ENCODE measurements around the gene COX20. TPM values are rescaled to one million over a fixed set of nuclear protein-coding genes. Genes with fewer than 3 reads are reported as not detected.

Gene COX20
- total RNA-seq, 1 experiment from 2014 or later, result 38.0 TPM

DNA sequence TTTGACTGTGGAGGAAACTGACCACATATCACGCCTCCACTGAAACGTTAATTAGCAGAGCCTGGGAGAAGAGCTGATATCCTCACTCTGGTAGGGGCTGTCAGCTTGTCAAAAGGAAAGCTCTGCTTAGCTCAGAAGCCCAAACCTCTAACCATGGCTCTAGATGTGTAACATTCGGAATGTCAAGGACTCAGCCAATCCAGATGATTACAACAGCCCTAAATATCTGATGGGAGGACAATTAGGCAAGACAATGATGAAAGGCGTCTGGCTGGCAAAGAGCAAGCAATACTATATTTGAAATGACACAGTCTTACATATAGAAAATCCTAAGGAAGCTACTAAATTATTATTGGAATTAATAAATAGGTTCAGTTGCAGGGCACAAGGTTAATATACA, 45.7 kb upstream of the COX20 start:
- Histone ChIP-seq H3K4me1 (ENCODE audit: insufficient read depth, low read length) (no peaks in the 10 kb centered on the region), H3K9me3 (ENCODE audit: control insufficient read depth, low read depth, low read length) (no peaks in the 10 kb centered on the region), H3K4ac (ENCODE audit: low read depth, low read length) (no peak overlapping the region), H4K8ac (replicated peaks; ENCODE audit: insufficient read length, low read depth, low read length) (no peak overlapping the region), H3K79me2 (ENCODE audit: insufficient read depth, low read length) (no peaks in the 10 kb centered on the region), H2AFZ (ENCODE audit: low read length) (no peak overlapping the region), H3K23ac (ENCODE audit: insufficient read length, low read depth, low read length) (no peak overlapping the region), H3K18ac (ENCODE audit: insufficient read length, low read depth, low read length) (no peak overlapping the region), H3K27me3 (ENCODE audit: insufficient read depth, low read length) (no peaks in the 10 kb centered on the region), H4K91ac (ENCODE audit: insufficient read length, low read depth, low read length) (no peak overlapping the region), H3K27ac (ENCODE audit: insufficient read length, low read depth, low read length) (no peak overlapping the region), H3K56ac (ENCODE audit: insufficient read length, low read depth, low read length) (no peak overlapping the region), H2BK20ac (ENCODE audit: low read depth, low read length, poor library complexity, severe bottlenecking) (no peak overlapping the region), H4K5ac (ENCODE audit: insufficient read length, low read depth, low read length) (no peak overlapping the region), H2BK12ac (ENCODE audit: insufficient read length, low read depth, low read length) (no peak overlapping the region), H3K4me2 (ENCODE audit: insufficient read depth, insufficient read length, low read length) (no peak overlapping the region), H3K14ac (ENCODE audit: insufficient read depth, low read length) (no peak overlapping the region), H2BK5ac (ENCODE audit: insufficient read length, low read length) (no peak overlapping the region), H2AK5ac (ENCODE audit: insufficient read length, low read length) (no peak overlapping the region), H4K20me1 (ENCODE audit: control insufficient read depth, insufficient read depth, insufficient read length) (no peaks in the 10 kb centered on the region), H3K9ac (ENCODE audit: extremely low read depth, insufficient read length, low read length) (no peak overlapping the region), H2BK15ac (ENCODE audit: low read depth, low read length) (no peak overlapping the region), H3K23me2 (ENCODE audit: insufficient read length, low read depth, low read length, poor library complexity, severe bottlenecking) (no peaks in the 10 kb centered on the region), H3K79me1 (ENCODE audit: insufficient read depth, low read depth, low read length, poor library complexity, severe bottlenecking) (no peaks in the 10 kb centered on the region), H3T11ph (ENCODE audit: low read length) (no peak overlapping the region), H2BK120ac (ENCODE audit: low read depth, low read length, poor library complexity, severe bottlenecking) (no peak overlapping the region)
- H3K36me3 Mint-ChIP-seq (ENCODE audit: insufficient read depth in 1 of 3, low read depth in 3 of 3), result no peaks in the 10 kb centered on the region
- no peak overlapping the region for H3K27ac Mint-ChIP-seq
- no peak for DNase-seq
- H3K4me1 Mint-ChIP-seq, result peaks cover 21 to 22% of the 10 kb centered on the region in 2 experiments
- no peaks in the 10 kb centered on the region for H3K27me3 Mint-ChIP-seq (ENCODE audit: low read depth)
- WGBS (ENCODE audit: extremely low coverage, insufficient read length, low lambda C conversion rate), result no CpG with 5 or more reads among the region's 4 CpGs
- TF ChIP-seq CTCF (conservative IDR thresholded peaks at IDR 0.05), result no peak
- H3K4me3 Mint-ChIP-seq, result no peak overlapping the region
- no peaks in the 10 kb centered on the region for H3K9me3 Mint-ChIP-seq

All from H9 (cell line).